Activated T-helper 9 cell treated with anti-CD3 and anti-CD28 coated beads, Interleukin-2, amount 50 U/mL, for 16 hours (primary cell): ENCODE measurements around the gene SLC9A3.
"Not testable (repeated sequence)": the region's sequence is repeated elsewhere in the genome, so short reads cannot be mapped to it uniquely, and the experiment has no call there.

Source experiments
- DNase-seq: peaks from one replicate; pipeline ENCODE4 v3.0.0-alpha.2; 2020; ENCODE audit warnings: low read depth

Gene SLC9A3

DNA sequence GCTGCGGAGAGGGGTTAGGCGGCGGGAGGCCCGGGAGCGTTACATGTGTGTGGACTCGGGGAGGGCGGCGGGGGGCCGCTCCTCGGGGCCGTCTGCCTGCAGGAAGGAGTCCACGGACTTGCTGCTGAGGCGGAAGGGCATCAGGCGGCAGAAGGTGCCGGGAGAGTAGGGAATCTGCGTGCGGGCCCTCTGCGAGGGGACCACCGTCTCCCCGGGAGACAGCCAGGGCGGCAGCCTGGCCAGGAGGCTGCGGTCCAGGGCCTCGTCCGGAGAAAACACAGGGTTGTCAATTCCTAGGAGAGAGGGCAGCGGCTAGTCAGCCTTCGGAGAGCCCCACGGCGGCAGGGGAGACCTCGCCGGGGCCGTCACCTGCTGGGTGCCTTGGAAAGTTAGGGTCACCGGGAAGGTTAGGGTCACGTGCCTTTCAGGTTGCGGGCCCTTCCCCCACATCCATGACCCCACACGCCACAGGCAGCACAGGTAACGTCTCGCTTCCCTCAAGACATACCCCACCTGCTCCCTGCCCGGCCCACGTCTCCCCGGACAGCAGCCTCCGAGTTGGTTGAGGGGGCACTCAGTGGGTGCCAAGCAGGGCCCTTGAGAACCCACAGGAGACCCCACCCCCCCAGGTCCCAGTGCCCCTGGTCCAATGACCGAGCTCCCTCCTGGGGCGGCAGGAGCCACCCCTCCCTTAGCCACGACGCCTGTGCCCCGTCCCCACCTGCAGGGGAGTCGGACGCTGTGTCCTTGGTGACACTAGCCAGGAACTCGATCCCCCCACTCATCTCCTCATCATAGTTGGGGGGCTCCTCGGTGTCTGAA lies 49.2 kb downstream of the SLC9A3 start:
- DNase-seq, result no peak

GRCh38 chr5:474232-474839 lies 49.9 kb downstream of the SLC9A3 start:
- DNase-seq, result not testable (repeated sequence)

DNA sequence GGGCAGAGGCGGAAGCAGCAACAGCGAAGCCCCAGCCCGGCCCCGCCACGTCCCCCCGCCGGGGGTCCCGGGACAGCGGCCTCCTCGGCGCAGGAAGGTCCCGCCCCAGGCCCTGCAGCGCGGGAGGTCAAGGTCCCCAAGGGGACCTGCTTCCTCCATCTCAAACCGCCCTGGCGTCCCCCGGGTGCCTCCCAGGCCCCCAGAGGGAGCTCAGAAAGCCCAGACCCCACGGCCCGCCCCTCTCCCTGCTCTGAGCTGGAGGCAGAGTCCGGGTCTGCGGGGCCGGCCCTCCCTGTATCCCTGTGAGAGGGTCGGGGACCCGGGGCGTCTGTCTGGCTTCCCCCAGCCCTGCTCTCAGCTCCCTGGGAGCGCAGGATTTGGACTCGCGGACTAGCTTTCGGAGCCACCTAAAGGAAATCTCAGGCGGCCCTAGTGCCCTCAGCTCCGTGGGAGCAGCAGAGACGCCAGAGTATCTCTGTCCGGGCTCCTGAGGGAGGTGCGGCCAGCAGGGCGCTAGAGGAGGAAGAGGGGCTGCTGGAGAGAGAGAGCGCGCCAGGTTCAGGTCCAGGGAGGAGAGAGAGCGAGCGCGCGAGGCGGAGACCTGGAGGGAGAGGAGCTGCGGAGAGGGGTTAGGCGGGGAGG lies 50.6 kb downstream of the SLC9A3 start:
- no peak for DNase-seq

DNA sequence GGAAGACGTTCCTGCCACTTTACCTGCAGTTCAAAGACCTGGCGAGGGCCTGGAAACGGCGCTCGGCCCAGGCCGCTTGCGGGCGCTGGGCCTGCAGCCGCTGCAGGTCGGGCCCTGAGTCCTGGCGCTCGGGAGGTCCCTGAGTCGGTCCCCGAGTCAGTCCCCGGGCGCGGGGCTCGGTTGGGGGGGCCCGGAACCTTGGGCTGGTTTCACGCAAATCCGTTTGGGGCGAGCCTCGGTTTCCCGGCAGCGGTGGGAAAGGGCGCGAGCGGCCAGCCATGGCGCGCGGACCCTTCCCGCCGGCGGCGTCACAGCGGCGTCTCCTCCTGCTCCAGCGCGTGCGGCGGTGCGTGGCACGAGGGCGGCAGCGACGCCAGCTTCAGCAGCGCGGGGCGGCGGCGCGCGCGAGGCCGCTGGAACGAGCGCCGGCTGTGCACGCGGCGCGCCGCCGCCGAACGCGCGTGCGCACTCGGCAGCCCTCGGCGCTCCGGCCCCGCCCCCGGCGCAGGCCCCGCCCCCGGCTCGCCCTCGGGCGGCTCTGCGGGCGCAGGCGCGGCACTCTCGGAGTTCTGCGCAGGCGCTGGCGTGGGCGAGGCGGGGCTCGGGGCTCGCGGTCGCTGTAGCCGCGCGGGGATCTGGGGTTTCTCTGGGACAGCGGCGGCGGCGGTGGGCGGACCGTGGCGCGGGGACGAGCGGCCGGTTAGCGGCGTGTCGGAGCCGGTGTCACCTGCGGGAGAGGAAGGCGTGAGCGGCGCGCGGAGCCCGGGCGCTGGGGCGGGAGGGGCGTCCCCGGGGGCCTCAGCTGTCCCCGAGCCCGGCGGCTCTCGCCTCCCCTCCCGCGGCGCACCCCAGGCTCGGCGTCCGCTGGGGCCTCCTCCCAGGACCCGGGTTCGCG lies 51.3 kb downstream of the SLC9A3 start:
- peak; percentile 88 for DNase-seq

- DNase-seq, result no peak
Measured at GRCh38 chr5:472076-472655, 52.1 kb downstream of the SLC9A3 start.

- DNase-seq, result no peak
Measured at GRCh38 chr5:471750-472058, 52.5 kb downstream of the SLC9A3 start.

GRCh38 chr5:470961-471749 lies 53.1 kb downstream of the SLC9A3 start:
- no peak for DNase-seq

DNA sequence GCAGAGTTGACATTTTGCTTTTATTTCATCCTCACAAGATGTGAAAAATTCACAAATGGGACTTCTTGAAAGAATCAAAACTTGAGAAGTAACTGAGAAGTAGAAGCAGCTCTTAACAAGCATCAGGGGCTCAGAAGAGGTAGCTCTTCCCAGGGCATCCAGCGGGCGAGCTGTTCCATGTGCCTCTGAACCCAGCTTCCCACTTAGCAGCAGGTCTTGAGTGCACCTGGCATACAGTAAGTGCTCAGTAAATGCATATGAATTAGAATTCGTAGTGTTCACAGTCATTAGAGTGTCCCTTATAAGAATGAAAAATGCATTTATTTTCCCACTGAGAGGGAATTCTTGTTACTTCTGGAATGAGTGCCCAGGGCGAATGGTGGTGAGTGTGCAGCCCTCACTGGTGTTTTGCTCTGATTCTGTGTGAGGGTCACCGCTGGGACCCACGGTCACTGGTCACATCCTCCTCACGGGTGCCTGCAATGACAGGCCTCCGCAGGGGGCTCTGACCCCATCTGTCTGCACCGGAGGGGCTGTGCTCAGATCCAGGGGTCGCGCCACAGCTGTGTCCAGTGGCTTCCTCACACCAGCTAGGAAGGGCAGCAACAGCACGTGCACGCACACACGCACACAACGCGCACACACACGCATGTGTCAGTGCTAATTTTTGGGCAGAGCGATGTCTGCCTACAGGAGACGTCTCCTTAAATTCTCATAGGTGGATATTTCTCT lies 54.3 kb downstream of the SLC9A3 start:
- no peak for DNase-seq

DNA sequence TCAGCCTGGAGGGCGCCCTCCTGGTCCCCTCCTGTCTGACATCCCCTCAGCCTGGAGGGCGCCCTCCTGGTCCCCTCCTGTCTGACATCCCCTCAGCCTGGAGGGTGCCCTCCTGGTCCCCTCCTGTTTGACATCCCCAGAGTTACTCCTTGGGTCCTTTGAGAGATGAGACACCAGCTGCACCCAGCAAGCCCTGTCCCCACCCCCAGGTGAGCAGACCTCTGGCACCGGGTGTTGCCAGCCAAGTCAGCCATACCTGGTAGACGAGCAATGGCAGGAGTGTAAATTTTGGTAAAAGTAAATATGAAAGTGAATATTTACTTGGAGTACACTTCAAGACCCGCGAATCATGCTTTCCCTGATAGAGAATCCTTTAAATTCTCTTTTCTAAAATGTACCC lies 55.8 kb downstream of the SLC9A3 start:
- no peak for DNase-seq

DNA sequence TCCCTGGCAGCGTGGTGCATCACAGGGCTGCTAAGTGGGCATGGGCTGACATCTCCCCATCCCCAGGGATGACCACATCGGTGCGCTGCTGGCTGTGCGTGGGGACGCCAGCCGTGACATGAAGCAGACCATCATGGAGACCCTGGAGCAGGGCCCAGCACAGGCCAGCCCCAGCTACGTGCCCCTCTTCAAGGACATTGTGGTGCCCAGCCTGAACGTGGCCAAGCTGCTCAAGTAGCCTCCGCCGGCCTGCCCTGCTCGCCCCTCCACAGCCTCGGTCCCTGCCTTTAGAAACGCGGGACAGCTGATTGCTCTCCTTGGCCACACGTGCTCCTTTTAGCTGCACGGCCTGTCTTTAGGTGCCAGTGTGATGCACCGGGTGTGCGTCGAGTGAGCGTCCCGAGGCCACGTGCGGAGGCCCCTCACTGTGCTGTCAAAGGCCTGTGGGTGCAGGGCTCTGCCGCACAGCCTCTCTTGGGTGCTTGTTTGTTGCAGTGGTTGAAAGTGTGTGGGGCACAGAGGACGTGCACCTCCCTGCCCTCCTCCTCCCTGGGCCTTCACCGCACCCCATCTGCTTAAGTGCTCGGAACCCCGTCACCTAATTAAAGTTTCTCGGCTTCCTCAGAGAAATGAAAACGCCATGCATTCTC lies 57.5 kb downstream of the SLC9A3 start:
- no peak for DNase-seq

DNA sequence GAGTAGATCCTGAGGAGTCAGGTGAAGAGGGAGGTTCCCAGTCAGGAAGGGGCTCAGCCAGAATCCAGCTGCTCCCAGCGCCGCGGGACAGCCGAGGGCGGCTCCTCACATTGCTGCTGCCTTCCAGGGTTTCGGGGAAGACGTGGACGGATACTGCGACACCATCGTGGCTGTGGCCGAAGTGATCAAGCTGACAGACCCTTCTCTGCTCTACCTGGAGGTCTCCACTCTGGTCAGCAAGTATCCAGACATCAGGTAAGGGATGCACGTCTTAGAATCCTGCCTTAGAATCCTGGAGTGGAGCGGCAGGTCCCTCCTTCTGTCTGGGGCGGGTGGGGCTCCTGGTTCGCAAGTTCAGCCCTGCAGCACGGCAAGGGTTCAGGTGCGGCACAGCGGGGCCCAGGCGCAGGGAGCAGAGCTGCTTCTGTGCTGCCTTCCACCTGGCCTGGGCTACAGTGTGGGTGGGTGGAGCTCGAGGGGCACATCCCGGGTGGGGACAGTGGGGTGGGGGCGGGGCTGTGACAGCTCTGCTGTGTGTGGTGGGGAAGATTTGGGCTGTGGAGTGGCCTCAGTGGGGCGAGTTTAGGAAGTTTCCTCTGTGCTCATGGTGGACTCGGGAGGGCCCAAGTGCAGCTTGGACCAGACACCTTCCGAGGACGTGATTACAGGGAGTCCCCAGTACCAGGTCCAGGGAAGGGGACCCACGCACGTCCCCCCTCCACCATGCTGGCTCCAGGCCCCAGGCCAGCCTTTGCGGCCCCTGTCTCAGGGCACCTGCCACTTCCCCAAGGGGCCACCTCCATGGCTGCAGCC lies 58.5 kb downstream of the SLC9A3 start:
- no peak for DNase-seq

GRCh38 chr5:464843-465590 lies 59.2 kb downstream of the SLC9A3 start:
- no peak for DNase-seq

GRCh38 chr5:464446-464842 lies 59.8 kb downstream of the SLC9A3 start:
- DNase-seq, result no peak

GRCh38 chr5:463952-464351 lies 60.3 kb downstream of the SLC9A3 start:
- peak; percentile 76 for DNase-seq

DNA sequence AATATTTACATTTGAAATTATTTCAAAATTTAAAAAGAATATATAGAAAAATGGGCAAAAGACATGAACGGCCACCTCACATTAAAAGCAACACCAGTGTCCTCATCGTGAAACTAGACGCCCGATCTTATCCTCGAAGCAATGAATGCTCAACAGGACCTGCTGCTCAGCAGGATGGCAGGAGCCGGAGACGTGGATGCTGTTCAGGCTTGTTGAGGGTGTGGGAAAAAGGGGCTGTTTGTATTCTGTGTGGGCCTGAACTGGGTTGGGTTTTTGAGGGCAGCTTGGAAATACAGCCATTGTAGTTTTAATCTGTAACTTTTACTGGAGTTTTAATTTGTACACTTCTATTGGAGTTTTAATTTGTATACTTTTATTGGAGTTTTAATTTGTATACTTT lies 60.9 kb downstream of the SLC9A3 start:
- no peak for DNase-seq

GRCh38 chr5:462051-462481 lies 62.2 kb downstream of the SLC9A3 start:
- DNase-seq, result no peak

DNA sequence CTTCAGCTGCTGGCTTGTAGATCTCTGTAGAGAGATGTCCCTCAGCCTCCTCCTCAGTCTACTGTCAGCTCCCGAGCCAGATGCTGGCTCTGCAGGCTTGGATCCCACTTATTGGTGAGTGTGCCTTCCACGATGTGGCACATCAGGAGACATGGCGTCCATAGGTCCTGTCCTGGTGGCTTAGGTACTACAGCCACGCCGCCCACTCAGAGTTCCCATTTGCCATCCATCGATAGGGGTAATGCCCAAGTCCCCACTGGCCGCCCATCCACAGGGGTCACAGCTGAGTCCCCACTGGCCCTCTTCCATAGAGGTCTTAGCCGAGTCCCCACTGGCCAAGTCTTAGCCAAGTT lies 64.0 kb downstream of the SLC9A3 start:
- no peak for DNase-seq

DNA sequence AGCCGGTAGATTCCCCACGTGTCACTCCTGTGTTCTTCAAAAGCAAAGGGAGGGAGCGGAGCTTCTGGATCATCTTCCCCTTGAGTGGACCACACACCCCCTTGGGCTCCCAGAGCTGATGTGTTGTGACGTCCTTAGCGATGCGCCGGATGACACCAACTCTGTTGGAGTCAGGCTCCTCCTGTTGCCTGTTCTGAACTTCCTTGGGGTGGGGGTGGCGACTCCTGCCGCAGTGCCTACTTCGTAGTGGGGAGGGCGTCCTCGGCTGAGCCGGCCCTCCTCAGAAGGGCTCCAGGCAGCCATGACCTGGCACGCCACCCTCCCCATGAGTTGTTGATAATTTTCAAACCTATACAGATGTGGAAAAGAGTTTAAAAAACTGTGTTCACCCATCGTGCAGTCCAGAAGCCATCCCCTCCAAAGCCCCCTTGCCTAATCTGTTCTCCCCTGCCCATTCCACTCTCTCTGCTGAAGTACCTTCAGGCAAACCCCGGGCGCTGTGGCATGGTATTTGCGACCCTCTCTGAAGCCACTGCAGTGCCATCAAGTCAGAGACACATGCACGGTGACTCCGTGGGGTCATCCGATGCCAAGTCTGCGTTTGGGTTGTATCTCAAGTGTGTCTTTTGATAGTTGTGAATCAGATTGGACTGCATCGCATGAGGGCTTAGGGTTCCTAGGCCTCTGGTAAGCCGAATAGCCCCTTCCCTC lies 64.5 kb downstream of the SLC9A3 start:
- DNase-seq, result no peak
